AML-193 (cell line): Measurements from ENCODE around the gene KCNJ15.

Experiments
- DNase-seq, 2 experiments: peaks; one replicate each; lab custom pipeline; 2025; lab: John Stamatoyannopoulos, UW

KCNJ15 gene

DNA sequence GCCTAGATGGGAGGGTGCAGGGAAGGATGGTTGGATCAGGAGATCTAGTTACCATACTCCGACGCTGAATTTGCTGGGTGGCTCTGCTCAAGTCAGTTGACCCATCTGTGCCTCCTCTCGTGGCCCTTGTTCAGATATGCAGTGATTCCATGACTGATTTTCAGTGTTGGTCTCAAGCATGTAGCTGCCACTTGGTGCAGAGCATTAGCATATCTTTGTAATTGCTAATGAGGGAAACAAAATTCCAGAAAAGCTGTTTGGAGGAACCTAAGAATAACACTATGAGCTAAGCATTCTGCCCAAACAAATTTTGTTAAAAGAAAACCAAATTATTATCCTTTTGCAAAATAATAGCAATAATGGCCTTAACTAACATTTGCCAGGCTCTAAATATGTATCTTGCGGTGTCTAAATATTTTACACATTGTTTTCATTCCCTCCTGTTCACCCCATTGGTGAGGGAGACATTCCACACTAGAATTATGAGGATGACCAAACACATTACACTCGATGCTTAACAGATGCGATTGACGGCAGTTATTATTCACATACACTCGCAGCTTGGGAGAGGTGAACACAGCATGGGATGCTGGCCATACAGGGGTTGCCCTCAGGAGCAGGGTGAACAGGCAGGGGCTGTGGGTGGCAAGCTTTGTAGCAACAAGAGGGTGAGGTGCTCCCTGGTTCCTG, 69.1 kb downstream of the KCNJ15 start:
- no peak for DNase-seq

- DNase-seq: no peak
Observed at GRCh38 chr21:38326429-38326828, 69.6 kb downstream of the KCNJ15 start.

DNA sequence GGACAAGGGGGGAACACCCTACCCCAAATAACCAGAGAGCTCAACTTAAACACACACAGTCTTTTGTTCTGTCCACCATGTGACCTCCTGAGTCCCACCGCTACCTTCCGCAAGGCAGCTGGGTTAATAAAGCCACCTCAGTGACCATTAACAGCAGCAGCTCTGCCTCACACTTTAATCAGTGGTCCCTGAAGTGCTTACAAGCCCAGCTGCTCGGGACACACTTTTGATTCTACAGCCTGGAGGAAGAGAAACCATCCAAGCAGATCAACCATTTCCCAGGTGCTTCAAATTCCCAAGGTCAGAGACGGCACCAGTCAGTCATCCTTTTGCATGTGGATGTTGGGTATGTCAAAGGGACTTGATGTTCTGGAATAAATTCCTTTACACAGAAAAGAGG, 70.1 kb downstream of the KCNJ15 start:
- DNase-seq: no peak

DNA sequence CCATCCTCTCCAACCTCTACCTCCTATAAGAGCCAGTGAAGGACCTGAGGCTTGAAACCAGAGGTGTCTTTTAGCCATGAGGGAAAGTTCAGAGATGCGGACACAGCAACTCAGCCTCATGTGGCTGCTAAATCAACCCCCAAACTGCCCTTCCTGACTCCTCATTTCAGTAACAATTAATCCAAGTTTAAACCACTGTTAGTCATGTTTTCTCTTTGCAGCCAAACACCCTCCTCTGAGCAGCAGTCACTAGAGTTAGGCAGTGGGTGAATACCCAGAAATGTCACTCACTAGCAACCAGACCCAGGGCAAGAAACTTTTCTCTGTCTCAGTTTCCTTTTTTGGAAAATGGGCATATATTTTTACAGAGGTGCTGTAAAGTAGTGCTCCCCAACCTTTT, 71.2 kb downstream of the KCNJ15 start:
- DNase-seq: no peak

GRCh38 chr21:38329162-38329561, 72.4 kb downstream of the KCNJ15 start:
- DNase-seq: no peak

GRCh38 chr21:38330666-38331065, 73.9 kb downstream of the KCNJ15 start:
- no peak for DNase-seq

DNA sequence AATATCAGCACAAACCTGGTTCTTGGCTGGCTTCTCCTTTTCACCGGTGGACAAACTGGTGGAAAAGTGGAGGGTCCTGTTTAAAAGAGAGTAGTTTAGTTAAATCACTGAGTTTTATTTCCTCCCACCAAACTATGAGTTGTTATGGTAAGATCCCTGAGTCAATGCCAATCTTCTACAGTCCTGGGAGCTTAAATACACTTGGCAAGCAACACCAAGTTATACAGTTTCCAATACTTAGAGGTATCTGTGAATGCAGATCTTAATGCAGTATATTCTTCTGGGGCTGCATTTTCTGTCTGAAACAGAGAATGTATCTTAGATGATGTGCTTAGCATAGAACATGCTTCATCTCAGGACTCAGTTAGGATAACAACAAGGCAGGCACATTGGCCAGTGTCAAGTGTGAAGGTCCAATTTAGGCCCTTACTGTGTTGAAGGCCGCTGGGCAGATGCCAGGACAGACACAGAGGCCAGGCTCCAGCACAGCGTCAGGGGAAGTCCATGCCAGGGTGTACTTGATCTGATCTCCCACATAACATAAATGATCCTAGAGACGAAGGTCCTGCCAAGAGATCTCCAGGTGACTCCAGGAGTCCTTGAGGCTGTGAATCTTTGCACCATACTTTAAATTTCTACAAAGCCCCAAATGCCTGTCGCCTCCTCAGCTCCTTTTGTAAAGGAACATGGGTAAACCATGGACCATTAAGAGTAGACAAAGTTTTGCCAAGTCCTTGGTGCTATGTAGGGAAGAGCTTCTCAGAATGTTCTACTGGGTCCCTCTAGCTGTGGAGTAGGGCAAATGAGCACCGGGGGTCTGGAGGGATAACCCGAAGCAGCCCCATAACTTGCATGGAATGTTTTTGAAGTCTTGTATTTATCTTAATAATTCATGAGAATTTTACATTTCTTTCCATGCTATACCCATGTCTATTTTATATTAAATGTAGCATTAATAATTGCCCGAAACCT, 76.8 kb downstream of the KCNJ15 start:
- no peak for DNase-seq

- no peak for DNase-seq
Observed at GRCh38 chr21:38334866-38335265, 78.1 kb downstream of the KCNJ15 start.

DNA sequence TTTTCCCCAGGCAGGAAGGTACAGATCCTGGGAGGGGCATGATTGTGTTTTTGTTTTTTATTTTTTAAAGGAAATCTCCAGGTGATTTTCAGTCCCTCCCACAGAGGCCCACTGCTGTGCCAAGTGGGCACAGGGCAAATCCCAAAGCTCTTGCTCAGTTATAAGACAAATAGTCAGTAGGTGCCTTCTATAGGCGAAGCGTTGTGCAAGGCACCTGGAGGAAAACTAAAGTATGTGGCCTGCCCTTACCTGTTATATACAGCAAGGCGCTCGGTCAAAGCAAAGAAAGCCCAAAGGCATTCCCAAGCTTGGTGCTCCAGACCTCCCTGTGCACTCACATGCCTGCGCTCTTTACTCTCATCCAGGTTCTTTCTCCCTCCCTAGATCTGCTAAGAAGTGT, 81.0 kb downstream of the KCNJ15 start:
- DNase-seq: no peak

DNA sequence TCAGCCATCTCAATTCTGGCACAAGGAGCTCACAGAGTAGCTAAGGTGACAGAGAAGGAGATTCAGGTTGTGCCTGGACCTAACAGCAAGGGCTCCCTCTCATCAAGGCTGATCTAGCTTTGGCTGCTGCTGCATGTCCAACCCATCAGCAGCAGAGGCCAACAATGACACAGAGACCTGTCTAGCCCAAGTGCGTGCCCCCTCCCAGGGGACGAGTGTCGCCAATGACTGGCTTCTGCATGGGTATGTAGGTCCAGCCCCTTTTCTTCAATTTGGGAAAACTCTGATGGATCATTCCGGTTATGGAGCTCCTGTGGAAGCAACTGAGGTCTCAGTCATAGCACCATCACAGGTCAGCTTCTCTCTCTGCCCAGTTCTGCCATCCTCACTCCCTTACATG, 83.3 kb downstream of the KCNJ15 start:
- no peak for DNase-seq

DNA sequence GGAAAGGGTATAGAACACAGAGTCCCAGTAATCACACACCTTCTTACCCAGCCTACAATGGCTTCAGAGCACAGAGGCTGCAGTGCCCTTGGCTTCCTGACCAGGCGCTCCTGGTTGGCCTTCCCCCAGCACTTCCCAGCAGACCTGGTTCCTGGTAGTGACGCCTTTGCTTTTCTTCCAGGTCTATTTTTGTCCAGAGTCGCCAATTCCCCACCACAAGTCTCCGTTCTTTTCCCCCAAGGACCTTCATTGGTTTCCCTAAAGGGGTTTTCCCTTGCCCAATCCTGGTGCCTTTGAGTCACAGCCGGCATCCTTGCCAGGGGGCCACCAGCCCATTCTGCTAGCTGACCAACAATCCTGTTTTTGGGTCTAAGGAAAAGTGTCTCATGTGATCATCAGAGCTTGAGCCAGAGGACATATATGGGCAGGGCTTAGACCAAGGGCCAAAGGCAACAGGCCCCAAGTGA, 84.8 kb downstream of the KCNJ15 start:
- no peak for DNase-seq

- DNase-seq: no peak
Observed at GRCh38 chr21:38342739-38343138, 85.9 kb downstream of the KCNJ15 start.

DNA sequence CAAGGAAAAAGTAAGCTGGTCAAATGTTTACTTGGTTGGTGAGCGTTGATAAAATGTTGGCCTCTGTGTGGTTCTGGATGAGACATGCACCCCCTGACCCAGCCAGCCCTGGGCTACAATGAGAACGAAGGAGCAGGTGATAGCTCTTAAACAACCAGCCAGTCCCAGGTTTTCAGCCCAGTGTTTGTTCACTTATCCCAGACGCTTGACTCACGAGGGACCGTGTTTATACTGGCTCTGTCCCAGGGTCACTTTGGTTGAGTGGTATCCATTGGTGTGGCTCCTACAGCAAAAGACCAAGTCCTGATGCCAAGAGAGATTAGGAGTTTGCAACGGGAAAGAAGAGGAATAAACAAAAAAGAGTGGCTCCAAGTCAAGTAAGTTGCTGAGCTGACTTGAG, 86.9 kb downstream of the KCNJ15 start:
- DNase-seq: no peak

- no peak for DNase-seq
Observed at GRCh38 chr21:38346286-38346685, 89.5 kb downstream of the KCNJ15 start.

- DNase-seq: no peak
Observed at GRCh38 chr21:38349111-38349746, 92.4 kb downstream of the KCNJ15 start.

DNA sequence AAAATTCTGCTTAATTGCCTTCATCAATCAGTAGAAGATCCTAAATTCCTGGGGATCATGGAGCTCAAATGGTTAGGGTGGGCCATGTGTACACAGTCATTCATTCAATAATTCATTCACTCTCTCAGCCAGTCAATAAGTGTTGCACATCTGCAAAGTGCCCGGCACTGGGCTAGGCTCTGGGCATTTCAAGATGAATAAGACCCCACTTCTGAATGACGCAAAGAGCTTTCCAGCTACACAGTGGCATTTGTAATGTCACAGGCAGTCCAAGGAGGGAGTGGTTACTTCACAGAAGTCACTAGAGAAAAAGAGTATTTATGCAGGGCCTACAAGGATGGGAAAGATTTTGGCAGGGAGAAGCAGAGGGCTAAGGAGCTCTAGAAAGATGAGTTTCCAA, 93.2 kb downstream of the KCNJ15 start:
- DNase-seq: no peak

GRCh38 chr21:38350684-38351083, 93.9 kb downstream of the KCNJ15 start:
- no peak for DNase-seq

- DNase-seq: no peak
Observed at GRCh38 chr21:38351176-38351959, 94.6 kb downstream of the KCNJ15 start.

DNA sequence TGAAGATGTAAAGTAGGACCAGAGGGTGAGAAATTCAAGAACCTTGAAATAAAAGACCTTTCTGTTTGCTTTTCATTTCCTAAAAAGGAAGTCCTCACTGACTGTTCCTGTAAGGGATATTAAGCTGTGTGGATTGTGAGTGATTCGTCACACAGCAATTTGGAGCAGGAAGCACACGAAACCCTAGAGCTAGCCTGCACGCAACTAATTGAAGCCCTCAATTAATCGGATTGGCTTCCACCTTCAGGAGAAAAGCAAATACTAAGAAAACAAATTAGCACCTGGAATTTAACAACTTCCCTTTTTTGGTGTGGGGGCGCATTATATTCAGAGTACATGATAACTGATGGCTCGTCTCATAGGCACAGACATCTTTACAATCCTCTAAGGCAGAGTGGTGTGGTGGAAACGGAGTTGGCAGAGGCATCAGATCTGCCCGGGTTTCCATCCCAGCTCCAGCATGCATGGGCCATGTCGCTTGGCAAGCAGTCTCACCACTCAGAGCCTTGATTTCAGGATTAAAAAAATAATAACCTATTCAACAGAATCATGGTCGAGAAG, 95.2 kb downstream of the KCNJ15 start:
- DNase-seq: no peak

DNA sequence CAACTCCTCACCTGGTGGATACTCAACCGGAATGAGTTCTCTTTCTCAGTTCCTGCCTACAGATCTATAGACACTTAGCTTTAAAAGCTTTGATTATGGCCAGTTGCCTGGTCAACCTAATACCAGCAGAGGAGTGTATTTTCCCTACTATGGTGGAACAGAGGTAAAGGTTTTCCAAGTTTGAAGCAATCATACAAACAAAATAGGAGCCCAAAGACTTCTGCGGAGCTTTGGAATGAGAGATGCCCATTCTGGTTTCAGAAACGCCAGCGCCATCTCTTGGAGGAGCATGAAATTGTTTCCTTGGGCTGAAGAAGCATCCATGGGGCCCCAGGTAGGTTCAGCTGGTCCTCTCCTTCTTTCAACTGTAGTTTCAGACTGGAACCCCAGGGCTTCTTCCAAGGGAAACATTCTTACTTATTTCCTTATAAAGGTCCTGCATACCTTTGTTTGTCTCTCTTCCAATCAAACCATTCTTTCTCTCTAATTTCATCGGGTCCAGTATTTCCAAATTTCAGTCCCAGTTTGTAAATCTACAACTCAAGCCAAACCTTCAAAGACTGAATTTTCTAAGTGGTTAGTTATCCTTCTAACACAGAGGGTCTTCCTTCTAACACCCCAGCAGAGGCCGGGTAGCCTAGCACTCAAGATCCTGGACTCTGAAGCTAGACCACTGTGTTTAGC, 95.9 kb downstream of the KCNJ15 start:
- peak; percentile 27 to 40 for DNase-seq

DNA sequence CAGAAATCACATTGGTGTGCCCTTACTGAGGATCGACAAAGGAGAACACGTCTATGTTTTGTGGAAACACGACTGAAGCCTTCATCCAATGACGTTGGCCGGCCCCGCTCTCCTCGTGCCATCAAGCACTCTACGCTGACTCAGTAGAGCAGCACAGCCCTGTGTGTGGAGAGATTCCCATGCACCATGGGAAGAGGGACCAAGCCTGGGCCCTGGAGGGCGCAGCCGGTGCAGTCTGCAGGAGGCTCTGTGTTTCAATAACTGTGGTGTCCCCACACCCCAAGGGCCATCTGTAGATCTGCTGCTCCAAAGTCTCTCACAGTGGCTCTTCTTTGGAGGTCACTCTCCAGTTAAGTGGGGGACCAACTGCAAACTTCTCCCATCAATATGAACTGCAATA, 97.4 kb downstream of the KCNJ15 start:
- DNase-seq: no peak
